IPS-20b (cell line): ENCODE data around the gene METTL13.

Experiments used
- H3K27ac ChIP-seq: one replicate; pipeline ENCODE4 v1.5.1; 2013; ENCODE audit warnings: low read length
- H3K27me3 ChIP-seq: 2 replicates; pipeline ENCODE4 v1.6.1; 2013; ENCODE audit warnings: mild to moderate bottlenecking, low read length, inconsistent platforms; ENCODE audit not compliant: insufficient read depth
- H3K36me3 ChIP-seq: 2 replicates; pipeline ENCODE4 v1.6.1; 2013; ENCODE audit warnings: low read depth, mild to moderate bottlenecking, inconsistent platforms, low read length, moderate library complexity; ENCODE audit not compliant: insufficient read depth
- H3K4me1 ChIP-seq: 2 replicates; pipeline ENCODE4 v1.6.1; 2013; ENCODE audit warnings: mild to moderate bottlenecking, control low read depth, inconsistent platforms, low read length, moderate library complexity; ENCODE audit not compliant: insufficient read depth
- H3K4me3 ChIP-seq: 2 replicates; pipeline ENCODE4 v1.5.1; 2013; ENCODE audit warnings: mild to moderate bottlenecking, low read length, inconsistent platforms
- H3K9ac ChIP-seq: 2 replicates; pipeline ENCODE4 v1.6.1; 2013; ENCODE audit warnings: low read depth, mild to moderate bottlenecking, inconsistent platforms, low read length, moderate library complexity
- H3K9me3 ChIP-seq: 2 replicates; pipeline ENCODE4 v1.6.1; 2013; ENCODE audit warnings: mild to moderate bottlenecking, low read depth, low read length, inconsistent platforms; ENCODE audit not compliant: insufficient read depth

The METTL13 gene

DNA sequence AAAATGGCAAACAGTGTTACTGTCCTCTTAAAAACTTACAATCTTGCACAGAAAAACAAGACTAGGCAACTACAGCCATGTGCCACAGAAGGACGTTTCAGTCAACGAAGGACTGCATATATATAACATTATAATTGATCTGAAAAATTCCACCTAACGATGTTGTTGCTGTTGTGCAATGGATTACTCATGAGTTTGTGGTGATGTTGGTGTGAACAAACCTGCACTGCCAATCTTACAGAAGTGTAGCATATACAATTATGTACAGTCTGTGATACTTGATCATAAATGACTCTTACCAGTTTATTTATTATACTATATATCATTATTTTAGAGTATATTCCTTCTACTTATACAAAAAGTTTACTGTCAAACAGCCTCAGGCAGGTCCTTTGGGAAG, 32.8 kb upstream of the METTL13 start:
- Histone ChIP-seq H3K9ac (no peak overlapping the region), H3K36me3 (no peaks in the 10 kb centered on the region), H3K27me3 (no peaks in the 10 kb centered on the region), H3K4me3 (no peak overlapping the region), H3K27ac (no peak overlapping the region), H3K9me3 (no peaks in the 10 kb centered on the region), H3K4me1 (peaks cover 6% of the 10 kb centered on the region)

DNA sequence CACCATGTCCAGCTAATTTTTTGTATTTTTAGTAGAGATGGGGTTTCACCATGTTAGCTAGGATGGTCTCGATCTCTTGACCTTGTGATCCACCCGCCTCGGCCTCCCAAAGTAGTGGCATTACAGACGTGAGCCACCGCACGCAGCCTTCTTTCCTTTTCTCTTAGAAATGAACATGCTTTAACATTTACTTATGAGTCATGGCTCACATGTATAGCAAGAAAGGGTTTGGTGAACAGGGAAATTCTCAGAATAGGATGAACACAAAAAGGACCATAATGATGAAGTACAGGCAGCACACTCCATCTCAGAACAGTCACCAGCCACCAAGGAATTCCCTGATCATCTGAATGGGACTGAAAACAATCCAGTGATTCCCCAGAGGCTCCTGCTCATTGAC, 30.2 kb upstream of the METTL13 start:
- no peak overlapping the region for H3K27ac ChIP-seq
- H3K27me3 ChIP-seq: no peaks in the 10 kb centered on the region
- no peak overlapping the region for H3K9ac ChIP-seq
- no peak overlapping the region for H3K4me3 ChIP-seq
- no peaks in the 10 kb centered on the region for H3K36me3 ChIP-seq
- H3K9me3 ChIP-seq: peaks cover 5% of the 10 kb centered on the region
- H3K4me1 ChIP-seq: peaks cover 18% of the 10 kb centered on the region

DNA sequence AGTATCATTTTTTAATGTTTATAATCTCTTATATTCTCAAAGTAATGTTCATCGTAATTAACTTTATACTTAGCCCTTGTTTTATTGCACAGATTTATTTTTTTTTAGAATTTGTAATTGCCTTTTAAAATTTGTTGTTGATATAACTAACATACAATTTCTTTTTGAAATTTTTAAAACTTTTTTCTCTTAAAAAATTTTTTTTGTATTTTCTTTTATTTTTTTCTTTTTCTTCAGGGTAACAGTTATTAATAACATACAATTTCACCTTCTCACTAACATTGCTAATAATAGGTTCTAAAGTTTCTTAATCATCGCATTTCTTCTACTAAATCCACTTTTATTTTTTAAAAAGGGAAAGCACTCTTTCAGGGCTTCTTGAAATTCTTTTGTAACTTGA, 28.3 kb upstream of the METTL13 start:
- Histone ChIP-seq H3K9me3 (peaks cover 18% of the 10 kb centered on the region), H3K36me3 (no peaks in the 10 kb centered on the region), H3K27me3 (no peaks in the 10 kb centered on the region), H3K27ac (no peak overlapping the region), H3K4me1 (peaks cover 18% of the 10 kb centered on the region), H3K4me3 (no peak overlapping the region), H3K9ac (no peak overlapping the region)

DNA sequence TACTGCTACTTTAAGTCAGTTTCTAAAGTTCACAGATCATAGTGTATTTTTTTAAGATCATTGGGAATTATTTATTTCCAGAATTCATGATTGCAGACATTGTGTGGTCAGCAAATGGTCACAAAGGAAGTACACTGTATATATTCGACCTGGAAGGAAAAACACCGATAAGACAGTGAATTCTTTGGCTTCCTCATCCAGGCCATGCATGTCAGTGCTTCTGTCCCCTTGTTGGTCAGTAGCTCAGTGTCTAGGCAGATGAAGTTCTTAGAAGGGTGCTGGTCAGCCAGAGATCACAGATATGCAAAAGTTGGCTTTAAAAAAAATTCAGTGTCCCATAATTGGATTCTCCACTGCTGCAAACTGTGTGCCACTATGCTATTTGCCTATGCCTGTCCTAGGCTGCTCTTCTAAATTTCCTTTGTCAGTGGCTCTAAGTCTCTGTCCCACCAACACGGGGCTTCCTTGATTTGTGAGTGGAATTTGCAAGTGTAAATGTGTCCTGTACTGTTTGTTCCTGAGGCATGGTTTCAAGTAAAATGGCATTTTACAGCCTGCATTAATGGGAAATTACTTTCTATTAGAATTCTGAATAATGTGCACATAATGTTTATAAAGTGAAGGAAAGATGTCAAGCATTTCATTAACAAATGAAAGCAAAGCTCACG, 27.6 kb upstream of the METTL13 start:
- Histone ChIP-seq H3K4me1 (peaks cover 18% of the 10 kb centered on the region), H3K4me3 (0 out of 2 replicates have a peak overlapping the region, but pooled peaks have one; percentile 27), H3K36me3 (no peaks in the 10 kb centered on the region), H3K27ac (no peak overlapping the region), H3K27me3 (no peaks in the 10 kb centered on the region), H3K9ac (no peak overlapping the region), H3K9me3 (peaks cover 18% of the 10 kb centered on the region)

DNA sequence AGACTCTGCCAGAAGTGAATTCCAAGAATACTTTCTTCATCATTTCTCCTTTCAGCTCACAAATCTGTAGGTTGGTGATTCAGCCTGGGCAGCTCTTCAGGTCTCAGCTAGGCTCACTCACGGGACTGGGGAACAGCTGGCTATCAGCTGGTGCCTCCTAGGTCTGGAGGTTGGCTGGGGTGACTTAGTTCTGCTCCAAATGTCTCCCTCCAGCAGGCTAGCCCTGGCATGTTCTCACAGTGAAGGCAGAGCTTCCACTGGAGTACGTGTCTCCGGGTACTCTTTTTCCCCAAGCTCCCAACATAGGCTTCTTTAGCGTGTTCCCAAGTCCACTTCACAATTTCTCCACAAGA, 27.1 kb upstream of the METTL13 start:
- Histone ChIP-seq H3K27ac (no peak overlapping the region), H3K27me3 (no peaks in the 10 kb centered on the region), H3K9me3 (peaks cover 18% of the 10 kb centered on the region), H3K4me3 (0 out of 2 replicates have a peak overlapping the region, but pooled peaks have one; percentile 27), H3K9ac (no peak overlapping the region), H3K4me1 (peaks cover 18% of the 10 kb centered on the region), H3K36me3 (no peaks in the 10 kb centered on the region)

DNA sequence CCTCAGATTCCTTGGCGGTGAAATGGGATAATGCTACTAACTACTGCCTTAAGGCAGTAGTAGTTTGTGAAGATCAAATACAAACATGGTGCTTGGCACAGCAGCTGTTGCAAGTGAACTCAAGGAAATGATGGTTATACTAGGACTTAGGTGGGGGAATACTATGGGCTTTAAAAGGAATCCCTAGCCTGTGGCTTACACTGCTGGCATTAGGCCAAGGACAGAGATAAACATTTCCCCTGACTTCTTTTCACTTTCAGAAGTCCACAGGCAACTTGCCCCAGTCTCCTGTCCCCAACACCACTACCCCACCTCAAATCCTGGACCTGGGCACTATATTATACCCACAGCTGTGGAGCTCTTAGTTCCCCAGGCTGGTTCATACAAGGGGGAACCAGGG, 26.5 kb upstream of the METTL13 start:
- peaks cover 18% of the 10 kb centered on the region for H3K4me1 ChIP-seq
- no peak overlapping the region for H3K4me3 ChIP-seq
- no peaks in the 10 kb centered on the region for H3K27me3 ChIP-seq
- no peak overlapping the region for H3K27ac ChIP-seq
- H3K9ac ChIP-seq: no peak overlapping the region
- H3K36me3 ChIP-seq: no peaks in the 10 kb centered on the region
- H3K9me3 ChIP-seq: peaks cover 18% of the 10 kb centered on the region

DNA sequence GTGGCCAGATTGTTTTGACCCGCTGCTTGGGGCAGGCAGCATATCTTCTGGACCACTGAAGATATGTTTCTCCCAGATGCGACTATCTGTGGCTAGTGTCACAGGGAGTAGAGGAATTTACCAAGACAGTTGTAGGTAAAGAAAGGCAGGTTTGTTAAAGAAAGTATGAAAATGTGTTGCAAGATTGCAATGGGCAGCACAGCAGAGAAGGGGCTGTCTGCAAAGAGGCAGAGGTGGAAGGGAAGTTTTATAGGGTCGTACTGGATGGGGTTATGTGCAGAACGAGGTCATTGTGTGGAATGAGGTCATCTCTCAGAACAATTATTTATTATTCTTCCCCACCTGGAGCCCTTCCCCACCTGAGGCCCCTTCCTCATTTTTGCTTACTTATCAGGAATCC, 24.6 kb upstream of the METTL13 start:
- H3K4me1 ChIP-seq: peaks cover 18% of the 10 kb centered on the region
- H3K36me3 ChIP-seq: no peaks in the 10 kb centered on the region
- H3K9ac ChIP-seq: no peak overlapping the region
- H3K27ac ChIP-seq: no peak overlapping the region
- no peak overlapping the region for H3K4me3 ChIP-seq
- H3K9me3 ChIP-seq: peaks cover 18% of the 10 kb centered on the region
- H3K27me3 ChIP-seq: no peaks in the 10 kb centered on the region

DNA sequence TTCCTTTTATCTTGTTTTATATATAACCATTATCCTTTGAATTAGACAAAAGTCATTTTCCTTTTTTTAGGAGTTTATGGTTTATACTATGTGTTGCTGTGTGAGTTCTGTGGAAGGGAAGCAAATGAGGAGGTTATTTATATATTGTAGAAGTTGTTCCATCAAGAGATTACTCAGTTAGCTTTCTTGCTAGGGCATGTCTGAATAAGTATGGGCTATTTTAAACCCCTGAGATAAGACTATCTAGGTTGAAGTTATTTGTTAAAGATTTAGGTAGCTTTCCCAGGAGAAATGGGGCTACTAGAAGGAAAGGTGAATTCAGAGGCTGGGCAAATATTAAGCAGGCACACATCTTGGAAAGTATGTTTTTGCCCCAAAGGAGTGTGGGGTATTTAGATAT, 23.4 kb upstream of the METTL13 start:
- H3K9ac ChIP-seq: no peak overlapping the region
- no peak overlapping the region for H3K27ac ChIP-seq
- peaks cover 18% of the 10 kb centered on the region for H3K9me3 ChIP-seq
- peaks cover 18% of the 10 kb centered on the region for H3K4me1 ChIP-seq
- no peak overlapping the region for H3K4me3 ChIP-seq
- H3K27me3 ChIP-seq: no peaks in the 10 kb centered on the region
- H3K36me3 ChIP-seq: no peaks in the 10 kb centered on the region

DNA sequence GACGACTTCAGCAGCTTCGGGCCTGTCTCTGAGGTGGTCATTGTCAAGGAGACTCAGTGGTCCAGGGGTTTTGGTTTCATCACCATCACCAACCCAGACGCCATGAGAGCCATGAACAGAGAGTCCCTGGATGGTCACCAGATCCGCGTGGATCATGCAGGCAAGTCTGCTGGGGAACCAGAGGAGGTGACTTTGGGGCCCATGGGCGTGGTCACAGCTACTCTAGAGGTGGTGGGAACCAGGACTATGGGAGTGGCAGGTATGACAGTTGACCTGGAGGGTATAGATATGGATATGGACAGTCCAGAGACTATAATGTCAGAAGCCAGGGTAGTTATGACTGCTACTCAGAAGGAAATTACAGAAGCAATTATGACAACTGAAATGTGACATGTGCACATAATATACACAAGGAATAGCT, 19.3 kb upstream of the METTL13 start:
- Histone ChIP-seq H3K36me3 (no peaks in the 10 kb centered on the region), H3K27ac (no peak overlapping the region), H3K9me3 (peaks cover 4% of the 10 kb centered on the region; the same call in 1 of the 2 replicates), H3K4me1 (no peaks in the 10 kb centered on the region), H3K4me3 (no peak overlapping the region), H3K9ac (no peak overlapping the region), H3K27me3 (no peaks in the 10 kb centered on the region)

DNA sequence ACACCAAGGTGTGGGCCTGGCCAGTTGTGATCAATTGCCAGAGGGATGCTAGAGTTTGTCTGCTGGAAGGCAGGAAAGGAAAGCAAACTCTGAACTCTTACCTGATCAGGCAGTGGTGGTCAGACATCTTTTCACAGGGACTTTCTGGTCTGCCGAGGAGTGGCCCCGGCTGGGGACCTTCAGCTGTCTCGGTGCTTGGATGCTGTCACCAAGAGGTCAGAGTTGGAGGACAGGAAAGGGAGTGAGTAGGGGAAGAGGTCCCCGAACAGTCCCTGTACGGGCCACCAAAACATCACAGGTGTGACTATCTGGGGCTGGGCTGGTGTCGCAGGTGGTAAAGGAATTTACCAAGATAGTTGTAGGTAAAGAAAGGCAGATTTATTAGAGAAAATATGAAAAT, 17.7 kb upstream of the METTL13 start:
- Histone ChIP-seq H3K4me1 (no peaks in the 10 kb centered on the region), H3K9me3 (no peaks in the 10 kb centered on the region), H3K4me3 (no peak overlapping the region), H3K9ac (no peak overlapping the region), H3K27me3 (no peaks in the 10 kb centered on the region), H3K27ac (no peak overlapping the region), H3K36me3 (no peaks in the 10 kb centered on the region)

DNA sequence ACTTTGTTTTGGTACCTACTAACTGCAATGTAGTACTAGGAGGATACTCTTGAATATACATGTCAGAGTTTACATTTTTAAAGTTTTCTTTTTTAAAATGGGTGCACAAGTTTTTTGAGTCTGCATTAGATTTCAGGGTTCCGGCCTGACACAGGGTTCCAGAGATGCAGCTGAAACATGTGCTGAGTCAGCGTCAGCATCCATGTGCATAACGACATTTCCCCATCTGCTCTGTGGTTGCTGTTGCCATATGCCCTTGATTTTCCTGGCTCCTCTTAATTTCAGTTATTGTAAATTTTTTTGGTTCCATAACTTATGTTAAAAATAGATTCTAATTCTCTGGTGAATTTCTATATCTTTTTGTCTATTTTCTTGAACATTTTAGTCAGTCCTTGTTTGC, 12.3 kb upstream of the METTL13 start:
- Histone ChIP-seq H3K27ac (no peak overlapping the region), H3K9ac (no peak overlapping the region), H3K4me3 (no peak overlapping the region), H3K9me3 (no peaks in the 10 kb centered on the region), H3K4me1 (no peaks in the 10 kb centered on the region), H3K36me3 (no peaks in the 10 kb centered on the region), H3K27me3 (no peaks in the 10 kb centered on the region)

DNA sequence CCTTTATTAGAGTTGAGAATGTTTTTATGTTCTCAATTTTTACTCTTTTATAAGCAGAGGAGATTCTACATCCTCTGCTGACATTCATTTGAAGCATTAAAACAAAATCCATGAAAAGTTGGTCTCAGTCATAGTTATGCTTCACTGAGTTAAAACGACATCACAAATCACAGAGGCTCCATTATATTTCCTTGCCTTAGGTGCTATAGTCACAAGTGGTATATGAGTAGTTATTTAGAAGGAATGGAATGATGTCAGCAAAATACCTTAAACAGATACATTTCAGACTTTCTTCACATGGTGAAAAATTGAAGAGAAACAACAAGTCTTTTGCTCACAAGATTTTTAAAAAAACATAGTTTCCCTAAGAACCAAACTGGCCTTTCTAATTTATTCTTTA, 11.7 kb upstream of the METTL13 start:
- Histone ChIP-seq H3K4me3 (no peak overlapping the region), H3K27me3 (no peaks in the 10 kb centered on the region), H3K27ac (no peak overlapping the region), H3K36me3 (no peaks in the 10 kb centered on the region), H3K9me3 (no peaks in the 10 kb centered on the region), H3K9ac (no peak overlapping the region), H3K4me1 (no peaks in the 10 kb centered on the region)
